ENCODE measurements around the gene TOE1.

TOE1 gene

DNA sequence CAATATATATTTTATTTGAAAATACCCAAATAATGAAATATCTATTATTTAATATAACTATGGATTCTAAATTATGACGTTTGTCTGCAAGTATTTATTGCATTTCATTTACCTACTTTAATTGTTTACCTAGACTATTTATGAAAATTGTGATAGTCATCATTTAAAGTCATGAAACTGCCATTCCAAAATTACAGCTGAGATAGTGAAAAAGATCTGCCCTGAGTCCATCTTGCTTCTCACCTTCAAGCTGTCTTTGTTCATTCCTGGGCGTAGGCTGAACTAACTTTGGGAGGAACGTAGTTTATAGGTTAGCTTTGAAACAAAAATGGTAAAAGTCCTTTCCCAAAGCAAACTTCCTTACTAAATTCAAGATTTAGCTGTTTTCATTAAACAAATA is 25.7 kb upstream of the TOE1 start:
- DNase-seq (ENCODE audit: insufficient read length, low spot score) (no peak), FAIRE-seq (no peak)
- TF ChIP-seq, protein P1, sequence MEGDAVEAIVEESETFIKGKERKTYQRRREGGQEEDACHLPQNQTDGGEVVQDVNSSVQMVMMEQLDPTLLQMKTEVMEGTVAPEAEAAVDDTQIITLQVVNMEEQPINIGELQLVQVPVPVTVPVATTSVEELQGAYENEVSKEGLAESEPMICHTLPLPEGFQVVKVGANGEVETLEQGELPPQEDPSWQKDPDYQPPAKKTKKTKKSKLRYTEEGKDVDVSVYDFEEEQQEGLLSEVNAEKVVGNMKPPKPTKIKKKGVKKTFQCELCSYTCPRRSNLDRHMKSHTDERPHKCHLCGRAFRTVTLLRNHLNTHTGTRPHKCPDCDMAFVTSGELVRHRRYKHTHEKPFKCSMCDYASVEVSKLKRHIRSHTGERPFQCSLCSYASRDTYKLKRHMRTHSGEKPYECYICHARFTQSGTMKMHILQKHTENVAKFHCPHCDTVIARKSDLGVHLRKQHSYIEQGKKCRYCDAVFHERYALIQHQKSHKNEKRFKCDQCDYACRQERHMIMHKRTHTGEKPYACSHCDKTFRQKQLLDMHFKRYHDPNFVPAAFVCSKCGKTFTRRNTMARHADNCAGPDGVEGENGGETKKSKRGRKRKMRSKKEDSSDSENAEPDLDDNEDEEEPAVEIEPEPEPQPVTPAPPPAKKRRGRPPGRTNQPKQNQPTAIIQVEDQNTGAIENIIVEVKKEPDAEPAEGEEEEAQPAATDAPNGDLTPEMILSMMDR (IDR thresholded peaks at IDR 0.05; ENCODE audit: insufficient read depth, missing control alignments) = no peak

DNA sequence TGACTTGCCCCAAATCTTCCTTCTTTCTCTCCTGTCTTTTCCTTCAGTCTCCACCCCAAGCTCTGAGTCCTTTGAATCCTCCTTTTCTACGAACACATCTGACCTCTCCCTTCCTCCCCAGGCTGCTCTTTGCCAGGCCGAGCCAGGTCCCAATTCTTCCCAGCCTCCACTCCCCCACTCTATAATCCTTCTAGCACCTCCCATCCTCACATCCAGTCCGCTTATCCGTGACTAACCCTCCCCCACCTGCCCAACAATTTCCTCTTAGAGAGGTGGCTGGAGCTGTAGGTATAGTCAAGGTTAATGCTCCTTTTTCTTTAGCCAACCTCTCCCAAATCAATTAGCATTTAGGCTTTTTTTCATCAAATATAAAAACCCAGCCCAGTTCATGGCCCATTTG is 22.8 kb upstream of the TOE1 start:
- FAIRE-seq (no peak), DNase-seq (ENCODE audit: insufficient read length, low spot score) (no peak)
- TF ChIP-seq, protein P1 (IDR thresholded peaks at IDR 0.05; ENCODE audit: insufficient read depth, missing control alignments) = no peak

DNA sequence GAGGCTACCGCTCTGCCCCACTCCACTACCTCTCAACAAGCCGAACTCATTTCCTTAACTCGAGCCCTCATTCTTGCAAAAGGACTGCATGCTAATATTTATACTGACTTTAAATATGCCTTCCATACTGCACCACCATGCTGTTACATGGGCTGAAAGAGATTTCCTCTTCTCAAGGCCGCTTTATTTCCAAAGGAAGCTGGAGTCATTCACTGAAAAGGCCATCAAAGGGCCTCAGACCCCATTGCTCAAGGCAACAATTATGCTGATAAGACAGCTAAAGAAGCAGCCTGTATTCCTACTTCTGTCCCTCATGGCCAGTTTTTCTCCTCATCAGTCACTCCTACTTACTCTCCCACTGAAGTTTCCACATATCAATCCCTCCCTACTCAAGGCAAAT is 20.2 kb upstream of the TOE1 start:
- no peak for FAIRE-seq
- TF ChIP-seq, protein P1 (IDR thresholded peaks at IDR 0.05; ENCODE audit: insufficient read depth, missing control alignments) = no peak
- DNase-seq (ENCODE audit: insufficient read length, low spot score) = no peak

DNA sequence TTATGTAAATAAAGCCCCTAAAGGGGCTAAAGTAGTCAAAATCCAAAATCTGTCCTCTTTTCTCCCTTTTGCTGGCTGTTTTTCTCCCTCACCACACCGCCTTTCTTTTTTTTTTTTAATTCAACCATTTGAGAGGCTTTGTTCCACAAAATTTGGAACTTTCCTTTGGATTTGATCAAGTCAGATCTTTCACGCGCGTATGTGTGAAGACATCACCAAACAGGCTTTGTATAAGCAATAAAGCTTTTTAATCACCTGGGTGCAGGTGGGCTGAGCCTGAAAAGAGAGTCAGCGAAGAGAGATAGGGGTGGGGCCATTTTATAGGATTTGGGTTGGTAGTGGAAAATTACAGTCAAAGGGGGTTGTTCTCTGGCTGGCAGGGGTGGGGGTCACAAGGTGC is 18.5 kb upstream of the TOE1 start:
- DNase-seq (ENCODE audit: insufficient read length, low spot score) (no peak), FAIRE-seq (no peak)
- TF ChIP-seq, protein P1 (IDR thresholded peaks at IDR 0.05; ENCODE audit: insufficient read depth, missing control alignments) = no peak

DNA sequence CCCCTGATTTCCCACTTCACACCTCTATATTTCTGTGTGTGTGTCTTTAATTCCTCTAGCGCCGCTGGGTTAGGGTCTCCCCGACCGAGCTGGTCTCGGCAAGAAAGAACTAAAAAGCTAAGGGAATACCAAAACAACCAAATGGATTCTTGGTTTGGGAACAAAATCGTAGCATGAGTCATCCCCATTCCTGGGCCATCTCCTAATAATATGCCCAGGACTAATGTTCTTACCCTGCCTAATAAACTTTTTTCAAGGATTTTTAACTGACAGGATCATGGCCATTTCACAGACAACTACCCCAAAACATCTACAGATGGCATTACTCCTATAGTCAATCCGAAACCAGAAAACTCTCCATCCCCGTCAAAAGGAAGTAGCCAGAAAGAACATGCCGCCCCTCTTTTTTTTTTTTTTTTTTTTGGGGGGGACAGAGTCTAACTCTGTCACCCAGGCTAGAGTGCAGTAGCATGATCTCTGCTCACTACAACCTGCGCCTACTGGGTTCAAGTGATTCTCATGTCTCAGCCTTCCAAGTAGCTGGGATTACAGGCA is 17.4 kb upstream of the TOE1 start:
- no peak for DNase-seq (ENCODE audit: insufficient read length, low spot score)
- no peak for FAIRE-seq
- TF ChIP-seq, protein P1 (IDR thresholded peaks at IDR 0.05; ENCODE audit: insufficient read depth, missing control alignments) = no peak

DNA sequence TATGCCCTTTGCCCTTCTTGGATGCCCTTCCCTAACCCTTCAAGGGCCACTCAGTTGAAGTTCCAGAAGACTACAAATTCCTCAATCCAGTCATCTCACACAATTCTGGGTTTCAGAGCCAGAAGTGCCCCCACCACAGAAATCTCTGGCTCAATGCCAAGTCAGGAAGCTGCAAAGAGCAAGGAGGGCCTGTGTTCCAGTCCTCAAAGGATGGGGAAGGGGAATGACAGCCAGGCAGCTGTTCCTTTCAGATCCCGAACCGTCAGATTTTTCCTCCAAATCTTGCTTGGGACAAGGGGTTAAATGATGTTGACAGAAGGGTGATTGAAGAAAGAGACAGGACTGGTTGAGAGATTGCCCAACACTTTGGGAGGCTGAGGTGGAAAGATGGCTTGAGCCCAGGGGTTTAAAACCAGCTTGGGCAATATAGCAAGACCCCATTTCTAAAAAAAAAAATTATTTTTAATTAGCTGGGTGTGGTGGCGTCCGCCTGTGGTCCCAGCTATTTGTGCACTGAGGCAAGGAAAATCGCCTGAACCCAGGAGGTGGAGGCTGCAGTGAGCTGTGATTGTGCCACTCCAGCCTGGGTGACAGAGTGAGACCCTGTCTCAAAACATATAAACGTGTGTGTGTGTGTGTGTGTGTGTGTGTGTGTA is 14.0 kb upstream of the TOE1 start:
- DNase-seq (ENCODE audit: insufficient read length, low spot score) = no peak
- TF ChIP-seq, protein P1 (IDR thresholded peaks at IDR 0.05; ENCODE audit: insufficient read depth, missing control alignments) = no peak
- FAIRE-seq = no peak

Data from D721Med (cell line).